ENCODE results near the gene NOL3. TPM values are rescaled to one million over a fixed set of nuclear protein-coding genes. Genes with fewer than 3 reads are reported as not detected.

Gene NOL3
- total RNA-seq, 2 donors from 2014 or later, result 11.6 TPM

GRCh38 chr16:67157106-67157748 is 13.1 kb upstream of the NOL3 start:
- Mint-ChIP-seq H3K36me3 (ENCODE audit: low read depth) (no peaks in the 10 kb centered on the region), H3K9me3 (peaks cover 2% of the 10 kb centered on the region), H3K4me3 (no peak overlapping the region), H3K4me1 (peaks cover 2% of the 10 kb centered on the region), H3K27ac (no peak overlapping the region), H3K27me3 (ENCODE audit: insufficient read depth) (peaks cover 97% of the 10 kb centered on the region)
- DNase-seq, result no peak
- no peak for TF ChIP-seq CTCF (conservative IDR thresholded peaks at IDR 0.05)
- Histone ChIP-seq H3K27ac (ENCODE audit: low read depth, low read length) (no peak overlapping the region), H3K36me3 (ENCODE audit: control insufficient read depth, insufficient read depth, low read length) (no peaks in the 10 kb centered on the region), H3K9ac (ENCODE audit: extremely low read depth, low read length, poor library complexity, severe bottlenecking) (no peak overlapping the region), H3K9me3 (ENCODE audit: control insufficient read depth, low read length) (no peaks in the 10 kb centered on the region), H3K27me3 (ENCODE audit: control insufficient read depth, insufficient read depth, low read length, poor library complexity, severe bottlenecking) (peaks cover 100% of the 10 kb centered on the region), H3K4me1 (ENCODE audit: control insufficient read depth, insufficient read depth, low read length) (no peaks in the 10 kb centered on the region), H3K4me3 (ENCODE audit: low read length) (no peak overlapping the region)
- WGBS, 2 experiments (ENCODE audit: insufficient coverage in 1 of 2, insufficient read length in 1 of 2), result 59 to 63% methylated on average over 2 to 7 of the region's 7 CpGs

GRCh38 chr16:67157892-67158635 is 12.3 kb upstream of the NOL3 start:
- Histone ChIP-seq H3K27ac (ENCODE audit: low read depth, low read length) (no peak overlapping the region), H3K9ac (ENCODE audit: extremely low read depth, low read length, poor library complexity, severe bottlenecking) (no peak overlapping the region), H3K9me3 (ENCODE audit: control insufficient read depth, low read length) (no peaks in the 10 kb centered on the region), H3K4me3 (ENCODE audit: low read length) (no peak overlapping the region), H3K4me1 (ENCODE audit: control insufficient read depth, insufficient read depth, low read length) (no peaks in the 10 kb centered on the region), H3K36me3 (ENCODE audit: control insufficient read depth, insufficient read depth, low read length) (no peaks in the 10 kb centered on the region), H3K27me3 (ENCODE audit: control insufficient read depth, insufficient read depth, low read length, poor library complexity, severe bottlenecking) (peaks cover 100% of the 10 kb centered on the region)
- Mint-ChIP-seq H3K9me3 (peaks cover 2% of the 10 kb centered on the region), H3K27me3 (ENCODE audit: insufficient read depth) (peaks cover 97% of the 10 kb centered on the region), H3K27ac (no peak overlapping the region), H3K36me3 (ENCODE audit: low read depth) (no peaks in the 10 kb centered on the region), H3K4me1 (peaks cover 2% of the 10 kb centered on the region), H3K4me3 (peak overlapping the region; percentile 71)
- TF ChIP-seq CTCF (conservative IDR thresholded peaks at IDR 0.05), result no peak
- WGBS, 2 experiments (ENCODE audit: insufficient coverage in 1 of 2, insufficient read length in 1 of 2), result 57 to 60% methylated on average over 3 to 7 of the region's 7 CpGs
- no peak for DNase-seq

- H3K9me3 ChIP-seq (ENCODE audit: control insufficient read depth, low read length), result no peaks in the 10 kb centered on the region
- H3K9ac ChIP-seq (ENCODE audit: extremely low read depth, low read length, poor library complexity, severe bottlenecking), result no peak overlapping the region
- H3K4me3 ChIP-seq (ENCODE audit: low read length), result peak overlapping the region; percentile 88
- no peaks in the 10 kb centered on the region for H3K36me3 ChIP-seq (ENCODE audit: control insufficient read depth, insufficient read depth, low read length)
- peak overlapping the region; percentile 64 for H3K27ac Mint-ChIP-seq
- no peaks in the 10 kb centered on the region for H3K4me1 ChIP-seq (ENCODE audit: control insufficient read depth, insufficient read depth, low read length)
- no peak overlapping the region for H3K27ac ChIP-seq (ENCODE audit: low read depth, low read length)
- TF ChIP-seq CTCF (conservative IDR thresholded peaks at IDR 0.05), result no peak
- peaks cover 2% of the 10 kb centered on the region for H3K9me3 Mint-ChIP-seq
- H3K4me1 Mint-ChIP-seq, result peaks cover 2% of the 10 kb centered on the region
- peak overlapping the region; percentile 71 for H3K4me3 Mint-ChIP-seq
- H3K27me3 Mint-ChIP-seq (ENCODE audit: insufficient read depth), result peaks cover 97% of the 10 kb centered on the region
- no peaks in the 10 kb centered on the region for H3K36me3 Mint-ChIP-seq (ENCODE audit: low read depth)
- DNase-seq, result peak; percentile 83
- 5 to 6% methylated on average over 14 to 34 of the region's 34 CpGs for WGBS, 2 experiments (ENCODE audit: insufficient coverage in 1 of 2, insufficient read length in 1 of 2)
- peaks cover 100% of the 10 kb centered on the region for H3K27me3 ChIP-seq (ENCODE audit: control insufficient read depth, insufficient read depth, low read length, poor library complexity, severe bottlenecking)
These were observed 11.4 kb upstream of the NOL3 start for GRCh38 chr16:67158637-67159600.
